GM12801 (cell line): ENCODE results near the gene CD300LD.

Experiments
- CTCF ChIP-seq: IDR thresholded peaks from one replicate; pipeline ENCODE4 v1.5.1; 2011; ENCODE audit warnings: control low read depth; ENCODE audit not compliant: insufficient read length; ENCODE audit errors: extremely low read depth

The CD300LD gene

GRCh38 chr17:74632617-74633016, 40.5 kb upstream of the CD300LD start:
- no peak for TF ChIP-seq CTCF

GRCh38 chr17:74631468-74632450, 39.7 kb upstream of the CD300LD start:
- no peak for TF ChIP-seq CTCF

- no peak for TF ChIP-seq CTCF
Observed at GRCh38 chr17:74625661-74626060, 33.6 kb upstream of the CD300LD start.

- TF ChIP-seq CTCF, result no peak
Observed at GRCh38 chr17:74624131-74624530, 32.0 kb upstream of the CD300LD start.

- TF ChIP-seq CTCF, result no peak
Observed at GRCh38 chr17:74623693-74624093, 31.6 kb upstream of the CD300LD start, which contains the start of gene CD300E. Gene CD300E (minus strand): TSS chr17:74623738. CDS start chr17:74623621, 117 bp downstream.

- TF ChIP-seq CTCF, result no peak
Observed at GRCh38 chr17:74619077-74619673, 27.1 kb upstream of the CD300LD start.

GRCh38 chr17:74618451-74618850, 26.4 kb upstream of the CD300LD start:
- no peak for TF ChIP-seq CTCF
